Prostate gland (tissue), 2 donors: ENCODE results near the gene MYD88. TPM values are rescaled to one million over a fixed set of nuclear protein-coding genes. Genes with fewer than 3 reads are reported as not detected.
"Not testable (repeated sequence)": the region's sequence is repeated elsewhere in the genome, so short reads cannot be mapped to it uniquely, and the experiment has no call there.

Source experiments
- DNase-seq: peaks from one replicate; pipeline ENCODE4 v3.0.0-alpha.2; 2019; ENCODE audit warnings: low spot score
- H3K27ac ChIP-seq, 2 donors: fragments of 200-600 bp; sonication (generic); 2 replicates each; pipeline ENCODE4 v1.5.1; 2017 to 2019
- H3K27me3 ChIP-seq: fragments of 200-600 bp; sonication (generic); replicated peaks from 2 replicates; pipeline ENCODE4 v1.5.1; 2019; ENCODE audit not compliant: insufficient read depth
- H3K36me3 ChIP-seq, 2 donors: fragments of 200-600 bp; sonication (generic); 1 replicate in 1 of 2; 2 replicates in 1 of 2; pipeline versions ENCODE4 v1.5.1 to v1.8.1; 2017 to 2019
- H3K4me1 ChIP-seq: fragments of 200-600 bp; sonication (generic); replicated peaks from 2 replicates; pipeline ENCODE4 v1.5.1; 2019
- H3K4me3 ChIP-seq, 2 donors: fragments of 200-600 bp; sonication (generic); 2 replicates each; pipeline ENCODE4 v1.5.1; 2017 to 2019
- H3K9me3 ChIP-seq: fragments of 200-600 bp; sonication (generic); 2 replicates; pipeline ENCODE4 v1.5.1; 2017
- POLR2A ChIP-seq: fragments of 450-650 bp; IDR thresholded peaks from one replicate; pipeline ENCODE4 v1.6.1; 2016; ENCODE audit warnings: antibody characterized with exemption, mild to moderate bottlenecking
- POLR2AphosphoS5 ChIP-seq: sonication (generic); formaldehyde crosslinking; IDR thresholded peaks from one replicate; pipeline ENCODE4 v1.6.1; 2017; ENCODE audit warnings: antibody characterized with exemption
- WGBS: methylation state at CpG from one replicate; pipeline ENCODE4 v1.1.5; 2018; 5-methylcytosine and 5-hydroxymethylcytosine counted together
- intact Hi-C: fragments of 100-400 bp; cut with DNase I; formaldehyde crosslinking; loops from one replicate; pipeline ENCODE4 v1.14.2; 2022
- total RNA-seq, 2 donors: library from RNA; depleted of rRNA; stranded (reverse); fragments of >200 nt; gene quantifications; one replicate each; pipeline ENCODE4 v1.1.0, GENCODE V29; 2016
- TF ChIP-seq, protein P1 (sequence below), 4 experiments: fragments of 200-600 bp in 2 of 4; fragments of 450-650 bp in 2 of 4; sonication (generic) in 2 of 4; IDR thresholded peaks; 1 replicate in 3 of 4; 2 replicates in 1 of 4; pipeline ENCODE4 v1.5.1; 2016 to 2019; ENCODE audit warnings: antibody characterized with exemption in 4 of 4, mild to moderate bottlenecking in 2 of 4, moderate library complexity in 2 of 4

The MYD88 gene
- total RNA-seq, 2 donors from 2014 or later: 21.4 to 30.8 TPM

GRCh38 chr3:38130631-38131065 is 7.8 kb upstream of the MYD88 start:
- intact Hi-C loops: loop anchor here (10.0 kb wide), 1 partner anchor 354 kb away; no protein-coding TSS in a partner anchor

GRCh38 chr3:38131621-38132369 is 6.7 kb upstream of the MYD88 start:
- no peak overlapping the region for H3K4me3 ChIP-seq
- peaks cover 8 to 27% of the 10 kb centered on the region in 2 donors for H3K36me3 ChIP-seq
- no peak for TF ChIP-seq POLR2AphosphoS5
- peaks cover 7% of the 10 kb centered on the region for H3K4me1 ChIP-seq
- intact Hi-C loops: loop anchor here (10.0 kb wide), 1 partner anchor 353 kb away; no protein-coding TSS in a partner anchor
- no peaks in the 10 kb centered on the region for H3K27me3 ChIP-seq
- peak overlapping the region in 1 of 2 donors; percentile 85 for H3K27ac ChIP-seq
- WGBS: 73% methylated on average over 6 of the region's 6 CpGs
- no peaks in the 10 kb centered on the region for H3K9me3 ChIP-seq
- DNase-seq: no peak

More at GRCh38 chr3:38130631-38131065, 7.8 kb upstream of the MYD88 start:
- no peak for DNase-seq
- Histone ChIP-seq H3K27ac (no peak overlapping the region), H3K4me3 (no peak overlapping the region), H3K36me3 (peaks cover 17 to 38% of the 10 kb centered on the region in 2 donors), H3K9me3 (no peaks in the 10 kb centered on the region), H3K4me1 (peaks cover 7% of the 10 kb centered on the region), H3K27me3 (no peaks in the 10 kb centered on the region)
- 62% methylated on average over 3 of the region's 3 CpGs for WGBS
- TF ChIP-seq, protein P1, sequence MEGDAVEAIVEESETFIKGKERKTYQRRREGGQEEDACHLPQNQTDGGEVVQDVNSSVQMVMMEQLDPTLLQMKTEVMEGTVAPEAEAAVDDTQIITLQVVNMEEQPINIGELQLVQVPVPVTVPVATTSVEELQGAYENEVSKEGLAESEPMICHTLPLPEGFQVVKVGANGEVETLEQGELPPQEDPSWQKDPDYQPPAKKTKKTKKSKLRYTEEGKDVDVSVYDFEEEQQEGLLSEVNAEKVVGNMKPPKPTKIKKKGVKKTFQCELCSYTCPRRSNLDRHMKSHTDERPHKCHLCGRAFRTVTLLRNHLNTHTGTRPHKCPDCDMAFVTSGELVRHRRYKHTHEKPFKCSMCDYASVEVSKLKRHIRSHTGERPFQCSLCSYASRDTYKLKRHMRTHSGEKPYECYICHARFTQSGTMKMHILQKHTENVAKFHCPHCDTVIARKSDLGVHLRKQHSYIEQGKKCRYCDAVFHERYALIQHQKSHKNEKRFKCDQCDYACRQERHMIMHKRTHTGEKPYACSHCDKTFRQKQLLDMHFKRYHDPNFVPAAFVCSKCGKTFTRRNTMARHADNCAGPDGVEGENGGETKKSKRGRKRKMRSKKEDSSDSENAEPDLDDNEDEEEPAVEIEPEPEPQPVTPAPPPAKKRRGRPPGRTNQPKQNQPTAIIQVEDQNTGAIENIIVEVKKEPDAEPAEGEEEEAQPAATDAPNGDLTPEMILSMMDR (IDR thresholded peaks at IDR 0.05): no peak
- TF ChIP-seq POLR2AphosphoS5 (no peak), POLR2A (no peak)

- Histone ChIP-seq H3K4me3 (no peak overlapping the region), H3K27ac (peak overlapping the region; percentile 37 to 85), H3K27me3 (no peaks in the 10 kb centered on the region), H3K4me1 (peaks cover 7% of the 10 kb centered on the region), H3K36me3 (peaks cover 0 to 19% of the 10 kb centered on the region in 2 donors), H3K9me3 (no peaks in the 10 kb centered on the region)
- TF ChIP-seq, protein P1 (IDR thresholded peaks at IDR 0.05): no peak
- no peak for TF ChIP-seq POLR2A
- WGBS: 64% methylated on average over 3 of the region's 3 CpGs
- no peak for DNase-seq
- intact Hi-C loops: loop anchor here (10.0 kb wide), 1 partner anchor 352 kb away; no protein-coding TSS in a partner anchor
These were observed 5.3 kb upstream of the MYD88 start for GRCh38 chr3:38133209-38133556.

DNA sequence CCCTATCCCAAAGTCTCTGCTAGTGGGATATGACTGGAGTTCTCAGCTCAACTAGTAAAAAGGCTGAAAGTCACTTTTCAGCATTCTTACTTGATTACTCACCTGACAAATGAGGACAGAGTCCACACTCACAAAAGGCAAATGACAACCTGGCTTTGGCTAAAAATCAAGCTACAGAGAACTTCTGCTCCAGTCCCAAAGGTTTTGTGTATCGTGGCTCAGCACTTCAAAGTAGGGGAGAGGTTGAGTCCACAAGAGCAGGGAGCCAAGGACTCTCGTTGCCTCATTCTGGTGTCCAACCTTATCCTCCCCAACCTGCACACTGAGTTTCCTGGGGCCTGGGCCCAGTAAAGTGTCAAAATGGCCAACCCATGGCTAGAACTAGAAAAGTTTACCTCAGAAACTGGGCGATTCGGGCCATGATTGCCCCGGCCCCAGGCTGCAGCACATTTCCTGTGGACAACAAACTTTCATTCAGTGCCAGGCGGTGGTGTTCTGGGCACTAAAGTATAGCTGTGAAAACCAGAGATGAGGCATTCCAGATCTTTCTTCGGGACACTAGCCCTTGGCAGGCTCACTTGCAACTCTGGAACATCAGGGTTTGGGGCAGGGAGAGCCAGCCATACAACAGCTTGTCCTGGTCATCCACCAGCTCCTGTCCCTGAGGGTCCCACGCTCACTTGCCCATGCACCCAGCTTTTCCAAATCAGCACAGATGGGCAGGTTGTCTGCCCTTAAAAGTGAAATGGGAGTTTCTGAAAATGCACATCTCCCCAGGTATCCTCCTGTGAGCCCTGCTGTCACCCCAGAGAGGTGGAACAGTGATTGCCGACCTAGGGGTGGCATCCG is 4.7 kb upstream of the MYD88 start:
- TF ChIP-seq POLR2A (no peak), POLR2AphosphoS5 (peak; percentile 86)
- TF ChIP-seq, protein P1 (IDR thresholded peaks at IDR 0.05): no peak
- Histone ChIP-seq H3K27me3 (no peaks in the 10 kb centered on the region), H3K4me3 (no peak overlapping the region), H3K36me3 (peaks cover 0 to 15% of the 10 kb centered on the region in 2 donors), H3K27ac (peak overlapping the region; percentile 84 to 85), H3K9me3 (no peaks in the 10 kb centered on the region), H3K4me1 (peaks cover 7% of the 10 kb centered on the region)
- 61% methylated on average over 10 of the region's 10 CpGs for WGBS
- intact Hi-C loops: loop anchor here (10.0 kb wide), 1 partner anchor 351 kb away; no protein-coding TSS in a partner anchor
- peak; percentile 74 for DNase-seq

DNA sequence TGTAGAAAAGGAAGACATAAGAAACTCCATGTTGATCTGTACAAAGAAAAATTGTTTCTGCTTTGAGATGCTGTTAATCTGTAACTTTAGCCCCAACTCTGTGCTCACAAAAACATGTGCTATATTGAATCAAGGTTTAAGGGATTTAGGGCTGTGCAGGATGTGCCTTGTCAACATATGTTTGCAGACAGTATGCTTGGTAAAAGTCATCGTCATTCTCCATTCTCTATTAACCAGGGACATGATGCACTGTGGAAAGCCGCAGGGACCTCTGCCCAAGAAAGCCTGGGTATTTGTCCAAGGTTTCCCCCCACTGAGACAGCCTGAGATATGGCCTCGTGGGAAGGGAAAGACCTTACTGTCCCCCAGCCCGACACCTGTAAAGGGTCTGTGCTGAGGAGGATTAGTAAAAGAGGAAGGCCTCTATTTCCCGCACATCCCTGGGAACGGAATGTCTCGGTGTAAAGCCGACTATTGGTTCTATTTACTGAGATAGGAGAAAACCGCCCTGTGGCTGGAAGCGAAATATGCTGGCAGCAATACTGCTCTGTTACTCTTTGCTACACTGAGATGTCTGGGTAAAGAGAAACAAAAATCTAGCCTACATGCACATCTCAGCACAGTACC is 3.8 kb upstream of the MYD88 start:
- H3K27me3 ChIP-seq, H3K9me3 ChIP-seq, H3K4me1 ChIP-seq, DNase-seq: not testable (repeated sequence)
- peak overlapping the region; percentile 84 to 85 for H3K27ac ChIP-seq
- WGBS: 79% methylated on average over 10 of the region's 10 CpGs
- intact Hi-C loops: loop anchor here (5.0 to 10.0 kb wide), 3 partner anchors 113 to 350 kb away; partner anchors contain the start of gene ACVR2B
- peak overlapping the region in 1 of 2 donors; percentile 90 for H3K4me3 ChIP-seq
- H3K36me3 ChIP-seq: peaks cover 0 to 12% of the 10 kb centered on the region in 2 donors

DNA sequence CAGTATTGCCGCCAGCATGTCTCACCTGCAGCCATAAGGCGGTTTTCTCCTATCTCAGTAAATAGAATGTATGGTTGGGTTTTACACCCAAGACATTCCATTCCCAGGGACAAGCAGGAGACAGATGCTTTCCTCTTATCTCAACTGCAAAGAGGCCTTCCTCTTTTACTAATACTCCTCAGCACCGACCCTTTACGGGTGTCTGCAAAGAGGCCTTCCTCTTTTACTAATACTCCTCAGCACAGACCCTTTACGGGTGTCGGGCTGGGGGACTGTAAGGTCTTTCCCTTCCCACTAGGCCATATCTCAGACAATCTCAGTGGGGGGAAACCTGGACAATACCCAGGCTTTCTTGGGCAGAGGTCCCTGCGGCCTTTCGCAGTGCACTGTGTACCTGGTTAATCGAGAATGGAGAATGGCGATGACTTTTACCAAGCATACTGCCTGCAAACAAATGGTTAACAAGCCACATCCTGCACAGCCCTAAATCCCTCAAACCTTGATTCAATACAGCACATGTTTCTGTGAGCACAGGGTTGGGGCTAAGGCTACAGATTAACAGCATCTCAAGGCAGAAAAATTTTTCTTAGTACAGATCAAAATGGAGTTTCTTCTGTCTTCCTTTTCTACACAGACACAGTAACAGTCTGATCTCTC is 2.7 kb upstream of the MYD88 start:
- not testable (repeated sequence) for H3K27me3 ChIP-seq, H3K36me3 ChIP-seq, DNase-seq, H3K9me3 ChIP-seq, H3K4me1 ChIP-seq
- peak overlapping the region; percentile 90 to 99 for H3K4me3 ChIP-seq
- peak overlapping the region; percentile 84 to 85 for H3K27ac ChIP-seq
- intact Hi-C loops: loop anchor here (5.0 to 10.0 kb wide), 3 partner anchors 112 to 349 kb away; partner anchors contain the start of gene ACVR2B
- WGBS: 38% methylated on average over 10 of the region's 10 CpGs
